ENCODE measurements around the gene HOXC10.

GRCh38 chr12:54004063-54004840 is 19.3 kb downstream of the HOXC10 start:
- TF ChIP-seq CTCF (IDR thresholded peaks at IDR 0.05), result no peak
- no peak for TF ChIP-seq POLR2A (IDR thresholded peaks at IDR 0.05)

All from transverse colon (tissue), 3 donors.